Measurements from ENCODE around the gene NTM. TPM values are rescaled to one million over a fixed set of nuclear protein-coding genes. Genes with fewer than 3 reads are reported as not detected.

The NTM gene
- total RNA-seq, 1 experiment from 2014 or later: 9.9 TPM

- Histone ChIP-seq H2BK120ac (ENCODE audit: low read depth, low read length, poor library complexity, severe bottlenecking) (no peak overlapping the region), H3K79me1 (ENCODE audit: insufficient read depth, low read depth, low read length, poor library complexity, severe bottlenecking) (no peaks in the 10 kb centered on the region), H3K14ac (ENCODE audit: insufficient read depth, low read length) (no peak overlapping the region), H3K27me3 (ENCODE audit: insufficient read depth, low read length) (no peaks in the 10 kb centered on the region), H3T11ph (ENCODE audit: low read length) (no peak overlapping the region), H3K4me1 (ENCODE audit: insufficient read depth, low read length) (no peaks in the 10 kb centered on the region), H3K9ac (ENCODE audit: extremely low read depth, insufficient read length, low read length) (no peak overlapping the region), H3K4ac (ENCODE audit: low read depth, low read length) (no peak overlapping the region), H3K79me2 (ENCODE audit: insufficient read depth, low read length) (no peaks in the 10 kb centered on the region), H3K4me2 (ENCODE audit: insufficient read depth, insufficient read length, low read length) (no peak overlapping the region), H2BK15ac (ENCODE audit: low read depth, low read length) (no peak overlapping the region), H2BK12ac (ENCODE audit: insufficient read length, low read depth, low read length) (no peak overlapping the region), H4K5ac (ENCODE audit: insufficient read length, low read depth, low read length) (no peak overlapping the region), H2BK5ac (ENCODE audit: insufficient read length, low read length) (no peak overlapping the region), H2BK20ac (ENCODE audit: low read depth, low read length, poor library complexity, severe bottlenecking) (no peak overlapping the region), H4K91ac (ENCODE audit: insufficient read length, low read depth, low read length) (no peak overlapping the region), H3K18ac (ENCODE audit: insufficient read length, low read depth, low read length) (no peak overlapping the region), H3K27ac (ENCODE audit: insufficient read length, low read depth, low read length) (no peak overlapping the region), H4K20me1 (ENCODE audit: control insufficient read depth, insufficient read depth, insufficient read length) (no peaks in the 10 kb centered on the region), H3K56ac (ENCODE audit: insufficient read length, low read depth, low read length) (no peak overlapping the region), H3K23ac (ENCODE audit: insufficient read length, low read depth, low read length) (no peak overlapping the region), H2AFZ (ENCODE audit: low read length) (no peak overlapping the region), H2AK5ac (ENCODE audit: insufficient read length, low read length) (no peak overlapping the region), H3K9me3 (ENCODE audit: control insufficient read depth, low read depth, low read length) (no peaks in the 10 kb centered on the region), H4K8ac (replicated peaks; ENCODE audit: insufficient read length, low read depth, low read length) (no peak overlapping the region), H3K23me2 (ENCODE audit: insufficient read length, low read depth, low read length, poor library complexity, severe bottlenecking) (no peaks in the 10 kb centered on the region)
- Mint-ChIP-seq H3K27ac (no peak overlapping the region), H3K36me3 (ENCODE audit: insufficient read depth in 1 of 3, low read depth in 3 of 3) (no peaks in the 10 kb centered on the region), H3K4me1 (no peaks in the 10 kb centered on the region), H3K9me3 (no peaks in the 10 kb centered on the region), H3K27me3 (ENCODE audit: low read depth) (no peaks in the 10 kb centered on the region), H3K4me3 (no peak overlapping the region)
- TF ChIP-seq CTCF (conservative IDR thresholded peaks at IDR 0.05): no peak
- no CpG with 5 or more reads among the region's 3 CpGs for WGBS (ENCODE audit: extremely low coverage, insufficient read length, low lambda C conversion rate)
- DNase-seq: no peak
Measured at GRCh38 chr11:132168344-132168981, 798.0 kb downstream of the NTM start.
